CD4-positive, alpha-beta memory T cell (primary cell): Measurements from ENCODE around the gene SMPD3. TPM values are rescaled to one million over a fixed set of nuclear protein-coding genes. Genes with fewer than 3 reads are reported as not detected.

ENCODE experiments used
- CTCF ChIA-PET: fragments of 350-600 bp; sonication (Branson Sonifier 250); formaldehyde crosslinking; loops from one replicate; lab custom pipeline; 2021; ENCODE audit warnings: inconsistent platforms; ENCODE audit not compliant: partially characterized antibody; lab: Charles Lee
- POLR2A ChIA-PET: fragments of 350-600 bp; sonication (Branson Sonifier 250); formaldehyde crosslinking; loops from one replicate; lab custom pipeline; 2021; ENCODE audit not compliant: partially characterized antibody; lab: Charles Lee
- DNase-seq, 5 donors: peaks; one replicate each; pipeline versions ENCODE4 v3.0.0 to v3.0.0-alpha.2; 2020 to 2022; ENCODE audit warnings: mixed read lengths in 1 of 5
- H3K27ac ChIP-seq: one replicate; pipeline ENCODE4 v1.7.0; 2013; ENCODE audit warnings: low read depth, low read length
- H3K27me3 ChIP-seq: 2 replicates; pipeline ENCODE4 v1.7.0; 2013; ENCODE audit warnings: mild to moderate bottlenecking, low read length, moderate library complexity; ENCODE audit not compliant: insufficient read depth
- H3K36me3 ChIP-seq: 2 replicates; pipeline ENCODE4 v1.7.0; 2013; ENCODE audit warnings: mild to moderate bottlenecking, low read length, moderate library complexity; ENCODE audit not compliant: insufficient read depth
- H3K4me1 ChIP-seq: 2 replicates; pipeline ENCODE4 v1.7.0; 2013; ENCODE audit warnings: mild to moderate bottlenecking, low read length, moderate library complexity; ENCODE audit not compliant: insufficient read depth
- H3K4me3 ChIP-seq, 2 donors: one replicate each; pipeline ENCODE4 v1.7.0; 2013; ENCODE audit warnings: low read length in 2 of 2, mild to moderate bottlenecking in 1 of 2
- H3K9me3 ChIP-seq, 2 donors: one replicate each; pipeline ENCODE4 v1.7.0; 2013; ENCODE audit warnings: low read length in 2 of 2, control low read depth in 1 of 2; ENCODE audit not compliant: control insufficient read depth in 1 of 2
- H3K27ac Mint-ChIP-seq, 7 donors: one replicate each; pipeline ENCODE4 v1.8.0; 2020 to 2021; ENCODE audit warnings: mixed read lengths in 7 of 7, mild to moderate bottlenecking in 6 of 7, inconsistent platforms in 3 of 7, moderate library complexity in 3 of 7
- H3K27me3 Mint-ChIP-seq, 2 donors: one replicate each; pipeline ENCODE4 v1.8.0; 2020 to 2021; ENCODE audit warnings: mixed read lengths in 2 of 2
- H3K36me3 Mint-ChIP-seq, 2 donors: one replicate each; pipeline ENCODE4 v1.8.0; 2020 to 2021; ENCODE audit warnings: mixed read lengths in 2 of 2, inconsistent platforms in 1 of 2, mild to moderate bottlenecking in 1 of 2
- H3K4me1 Mint-ChIP-seq, 4 donors: one replicate each; pipeline ENCODE4 v1.8.0; 2020 to 2021; ENCODE audit warnings: mixed read lengths in 4 of 4, mild to moderate bottlenecking in 1 of 4
- H3K4me3 Mint-ChIP-seq, 8 donors: one replicate each; pipeline ENCODE4 v1.8.0; 2020 to 2021; ENCODE audit warnings: mixed read lengths in 8 of 8, mild to moderate bottlenecking in 7 of 8, moderate library complexity in 6 of 8, inconsistent platforms in 3 of 8
- H3K9me3 Mint-ChIP-seq, 8 donors: one replicate each; pipeline ENCODE4 v1.8.0; 2020 to 2021; ENCODE audit warnings: mixed read lengths in 8 of 8, mild to moderate bottlenecking in 5 of 8, inconsistent platforms in 3 of 8, moderate library complexity in 1 of 8
- intact Hi-C: fragments of 100-400 bp; cut with micrococcal nuclease; formaldehyde crosslinking; loops from one replicate; pipeline ENCODE4 v1.15.1; 2023
- polyA plus RNA-seq, 2 donors: library from polyadenylated mRNA; unstranded; fragments of 300-500 nt; fragmentation: Illumina TruSeq; gene quantifications; one replicate each; pipeline ENCODE4 v1.2.3, GENCODE V29; 2021
- total RNA-seq, 2 experiments: library from RNA; stranded (reverse); gene quantifications; one replicate each; pipeline ENCODE4 v1.2.3, GENCODE V29; 2021

The SMPD3 gene
- total and polyA plus RNA-seq, 4 experiments from 2014 or later: 0.63 to 3.1 (median 0.87) TPM

GRCh38 chr16:68342620-68343019 lies 105.7 kb downstream of the SMPD3 start:
- no peak for DNase-seq
- Mint-ChIP-seq H3K27me3 (no peaks in the 10 kb centered on the region), H3K36me3 (peaks cover 61 to 81% of the 10 kb centered on the region in 2 donors), H3K4me1 (peaks cover 0 to 8% (median under 1%) of the 10 kb centered on the region in 4 donors), H3K27ac (no peak overlapping the region), H3K9me3 (no peaks in the 10 kb centered on the region), H3K4me3 (no peak overlapping the region)
- CTCF ChIA-PET: interaction anchor here (1.0 kb wide), 1 partner anchor 83 kb away, joined by 3 read pairs; no protein-coding TSS in a partner anchor
- Histone ChIP-seq H3K27ac (no peak overlapping the region), H3K4me1 (no peaks in the 10 kb centered on the region), H3K4me3 (no peak overlapping the region), H3K9me3 (no peaks in the 10 kb centered on the region), H3K36me3 (peaks cover 78% of the 10 kb centered on the region), H3K27me3 (no peaks in the 10 kb centered on the region)
- POLR2A ChIA-PET: no interaction called here
- intact Hi-C loops: no loop called here

DNA sequence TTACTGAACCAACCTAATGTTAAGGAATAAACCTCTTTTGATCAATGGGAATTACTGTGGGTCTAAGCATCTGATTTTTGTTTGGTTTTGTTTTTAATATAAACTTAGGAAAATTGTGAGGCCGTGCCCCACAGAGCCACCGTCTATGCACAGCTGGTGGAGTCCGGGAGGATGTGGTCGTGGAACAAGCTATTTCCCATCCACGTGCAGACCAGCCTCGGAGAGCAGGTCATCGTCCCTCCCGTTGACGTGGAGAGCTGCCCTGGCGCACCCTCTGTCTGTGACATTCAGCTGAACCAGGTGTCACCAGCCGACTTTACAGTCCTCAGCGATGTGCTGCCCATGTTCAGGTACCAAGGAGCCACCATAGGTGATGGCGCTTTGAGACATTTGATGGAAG lies 109.1 kb downstream of the SMPD3 start:
- peaks cover 51 to 72% of the 10 kb centered on the region in 2 donors for H3K36me3 Mint-ChIP-seq
- peaks cover 56% of the 10 kb centered on the region for H3K36me3 ChIP-seq
- H3K27ac Mint-ChIP-seq: peak overlapping the region in 2 of 7 donors; percentile 4 to 53
- DNase-seq: no peak
- H3K4me1 ChIP-seq: no peaks in the 10 kb centered on the region
- no peaks in the 10 kb centered on the region for H3K27me3 ChIP-seq
- H3K4me3 ChIP-seq: no peak overlapping the region
- H3K27me3 Mint-ChIP-seq: no peaks in the 10 kb centered on the region
- no peaks in the 10 kb centered on the region for H3K9me3 ChIP-seq
- no peaks in the 10 kb centered on the region for H3K9me3 Mint-ChIP-seq
- ChIA-PET POLR2A (interaction anchor here (1.2 kb wide), 1 partner anchor 78 kb away, joined by 4 read pairs; no protein-coding TSS in a partner anchor), CTCF (interaction anchor here (1.1 to 4.7 kb wide), 3 partner anchors 11 to 78 kb away, joined by 3 to 23 read pairs (median 5); no protein-coding TSS in a partner anchor)
- peaks cover 0 to 2% (median under 1%) of the 10 kb centered on the region in 4 donors for H3K4me1 Mint-ChIP-seq
- no peak overlapping the region for H3K4me3 Mint-ChIP-seq
- intact Hi-C loops: no loop called here
- H3K27ac ChIP-seq: no peak overlapping the region

- Histone ChIP-seq H3K36me3 (peaks cover 51% of the 10 kb centered on the region), H3K27me3 (no peaks in the 10 kb centered on the region), H3K27ac (no peak overlapping the region), H3K4me3 (no peak overlapping the region), H3K4me1 (no peaks in the 10 kb centered on the region), H3K9me3 (no peaks in the 10 kb centered on the region)
- Mint-ChIP-seq H3K27ac (peak overlapping the region in 1 of 7 donors; percentile 78), H3K36me3 (peaks cover 52 to 74% of the 10 kb centered on the region in 2 donors), H3K4me3 (no peak overlapping the region), H3K27me3 (no peaks in the 10 kb centered on the region), H3K9me3 (no peaks in the 10 kb centered on the region), H3K4me1 (peaks cover 0 to 4% (median 2%) of the 10 kb centered on the region in 4 donors)
- intact Hi-C loops: no loop called here
- POLR2A ChIA-PET: interaction anchor here (1.1 to 1.2 kb wide), 2 partner anchors 23 to 77 kb away, joined by 3 to 4 read pairs; no protein-coding TSS in a partner anchor
- DNase-seq: no peak
- CTCF ChIA-PET: interaction anchor here (1.2 to 4.7 kb wide), 3 partner anchors 10 to 75 kb away, joined by 3 to 23 read pairs (median 5); partner anchors contain the start of gene SLC7A6
Measured at GRCh38 chr16:68338326-68339119, 109.8 kb downstream of the SMPD3 start.

DNA sequence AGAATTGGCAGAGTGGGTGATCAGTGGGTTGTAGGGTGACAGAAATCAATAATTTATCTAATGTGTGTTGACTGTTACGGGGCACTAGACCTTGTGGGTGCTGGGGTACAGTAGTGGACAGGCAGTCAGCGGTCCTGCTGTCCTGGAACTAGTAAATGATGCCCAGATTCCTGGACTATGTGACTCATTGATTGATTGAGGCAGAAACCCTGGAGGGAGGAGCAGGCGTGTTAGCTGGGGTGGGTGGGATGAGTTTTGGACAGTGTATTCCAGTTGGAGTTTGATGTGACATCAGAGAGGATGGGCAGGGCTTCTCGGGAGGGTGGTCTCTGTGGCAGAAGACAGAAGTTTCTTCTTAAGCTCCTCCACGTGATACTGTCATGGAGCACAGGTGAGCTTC lies 113.1 kb downstream of the SMPD3 start:
- CTCF ChIA-PET: interaction anchor here (0.8 to 18.1 kb wide), 3 partner anchors 24 to 109 kb away, joined by 3 to 575 read pairs (median 4); partner anchors contain the start of genes PRMT7, SLC7A6 and SLC7A6OS
- Histone ChIP-seq H3K9me3 (no peaks in the 10 kb centered on the region), H3K27me3 (no peaks in the 10 kb centered on the region), H3K4me3 (no peak overlapping the region), H3K4me1 (peaks cover 8% of the 10 kb centered on the region), H3K36me3 (peaks cover 35% of the 10 kb centered on the region), H3K27ac (no peak overlapping the region)
- H3K9me3 Mint-ChIP-seq: no peaks in the 10 kb centered on the region
- no peaks in the 10 kb centered on the region for H3K27me3 Mint-ChIP-seq
- H3K4me3 Mint-ChIP-seq: no peak overlapping the region
- peaks cover 44 to 58% of the 10 kb centered on the region in 2 donors for H3K36me3 Mint-ChIP-seq
- peaks cover 5 to 12% (median 11%) of the 10 kb centered on the region in 4 donors for H3K4me1 Mint-ChIP-seq
- DNase-seq: no peak
- intact Hi-C loops: no loop called here
- H3K27ac Mint-ChIP-seq: no peak overlapping the region
- POLR2A ChIA-PET: interaction anchor here (1.2 to 1.4 kb wide), 2 partner anchors 71 to 90 kb away, joined by 3 to 4 read pairs; partner anchors contain the start of genes PLA2G15 and SLC7A6

- H3K27me3 ChIP-seq: no peaks in the 10 kb centered on the region
- no peak overlapping the region for H3K4me3 ChIP-seq
- DNase-seq: no peak
- intact Hi-C loops: no loop called here
- peak overlapping the region in 3 of 7 donors; percentile 5 to 89 (median 79) for H3K27ac Mint-ChIP-seq
- no peak overlapping the region for H3K27ac ChIP-seq
- H3K36me3 ChIP-seq: peaks cover 13% of the 10 kb centered on the region
- peaks cover 16% of the 10 kb centered on the region for H3K4me1 ChIP-seq
- no peak overlapping the region for H3K4me3 Mint-ChIP-seq
- no peaks in the 10 kb centered on the region for H3K9me3 ChIP-seq
- H3K27me3 Mint-ChIP-seq: no peaks in the 10 kb centered on the region
- peaks cover 26 to 46% of the 10 kb centered on the region in 2 donors for H3K36me3 Mint-ChIP-seq
- H3K4me1 Mint-ChIP-seq: peaks cover 8 to 19% (median 16%) of the 10 kb centered on the region in 4 donors
- H3K9me3 Mint-ChIP-seq: no peaks in the 10 kb centered on the region
- CTCF ChIA-PET: interaction anchor here (0.7 to 18.1 kb wide), 2 partner anchors 72 to 838 kb away, joined by 3 to 575 read pairs; partner anchors contain the start of gene SLC7A6
- POLR2A ChIA-PET: interaction anchor here (1.1 kb wide), 1 partner anchor 70 kb away, joined by 4 read pairs; no protein-coding TSS in a partner anchor
Measured at GRCh38 chr16:68332411-68333121, 115.7 kb downstream of the SMPD3 start.

DNA sequence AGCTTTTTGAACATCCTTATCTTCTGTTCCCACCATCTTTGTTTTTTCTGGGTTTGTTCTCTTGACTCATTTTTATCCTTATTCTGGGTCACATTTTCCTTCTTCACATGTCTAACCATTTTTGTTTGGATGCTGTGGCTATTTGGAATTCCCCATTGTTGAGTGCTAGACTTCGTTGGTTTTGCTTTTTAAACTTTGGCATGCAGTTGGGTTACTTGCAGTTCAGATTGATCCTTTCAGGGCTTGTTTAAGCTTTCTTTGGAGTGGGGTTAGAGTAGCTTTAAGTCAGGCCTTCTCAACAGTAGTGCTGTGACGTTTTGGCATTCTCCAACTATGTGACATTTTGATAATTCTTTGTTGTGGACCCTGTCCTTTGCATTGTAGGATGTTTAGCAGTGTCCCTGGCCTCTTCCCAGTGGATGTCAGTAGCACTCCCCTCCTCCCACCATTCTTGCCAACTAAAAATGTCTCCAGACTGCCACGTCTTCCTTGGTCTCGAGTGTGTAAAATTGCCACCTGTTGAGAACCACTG lies 116.4 kb downstream of the SMPD3 start:
- CTCF ChIA-PET: interaction anchor here (18.1 kb wide), 1 partner anchor 71 kb away, joined by 575 read pairs; the partner anchor contains the start of gene SLC7A6
- DNase-seq: no peak
- H3K27ac Mint-ChIP-seq: peak overlapping the region in 3 of 7 donors; percentile 5 to 89 (median 47)
- Histone ChIP-seq H3K27me3 (no peaks in the 10 kb centered on the region), H3K4me3 (no peak overlapping the region), H3K4me1 (peaks cover 16% of the 10 kb centered on the region), H3K9me3 (no peaks in the 10 kb centered on the region), H3K27ac (no peak overlapping the region), H3K36me3 (peaks cover 7% of the 10 kb centered on the region)
- H3K36me3 Mint-ChIP-seq: peaks cover 25 to 43% of the 10 kb centered on the region in 2 donors
- no peak overlapping the region for H3K4me3 Mint-ChIP-seq
- POLR2A ChIA-PET: interaction anchor here (1.1 kb wide), 1 partner anchor 69 kb away, joined by 4 read pairs; no protein-coding TSS in a partner anchor
- H3K27me3 Mint-ChIP-seq: no peaks in the 10 kb centered on the region
- H3K9me3 Mint-ChIP-seq: no peaks in the 10 kb centered on the region
- intact Hi-C loops: no loop called here
- peaks cover 11 to 19% (median 16%) of the 10 kb centered on the region in 4 donors for H3K4me1 Mint-ChIP-seq
